Activated T-cell treated with anti-CD3 and anti-CD28 coated beads, Interleukin-2, amount 50 U/mL, for 1 hour (primary cell): ENCODE results near the gene APOBEC3F.
"Not testable (repeated sequence)": the region's sequence is repeated elsewhere in the genome, so short reads cannot be mapped to it uniquely, and the experiment has no call there.

Experiments
- DNase-seq: peaks from one replicate; pipeline ENCODE4 v3.0.0-alpha.2; 2020

The APOBEC3F gene

DNA sequence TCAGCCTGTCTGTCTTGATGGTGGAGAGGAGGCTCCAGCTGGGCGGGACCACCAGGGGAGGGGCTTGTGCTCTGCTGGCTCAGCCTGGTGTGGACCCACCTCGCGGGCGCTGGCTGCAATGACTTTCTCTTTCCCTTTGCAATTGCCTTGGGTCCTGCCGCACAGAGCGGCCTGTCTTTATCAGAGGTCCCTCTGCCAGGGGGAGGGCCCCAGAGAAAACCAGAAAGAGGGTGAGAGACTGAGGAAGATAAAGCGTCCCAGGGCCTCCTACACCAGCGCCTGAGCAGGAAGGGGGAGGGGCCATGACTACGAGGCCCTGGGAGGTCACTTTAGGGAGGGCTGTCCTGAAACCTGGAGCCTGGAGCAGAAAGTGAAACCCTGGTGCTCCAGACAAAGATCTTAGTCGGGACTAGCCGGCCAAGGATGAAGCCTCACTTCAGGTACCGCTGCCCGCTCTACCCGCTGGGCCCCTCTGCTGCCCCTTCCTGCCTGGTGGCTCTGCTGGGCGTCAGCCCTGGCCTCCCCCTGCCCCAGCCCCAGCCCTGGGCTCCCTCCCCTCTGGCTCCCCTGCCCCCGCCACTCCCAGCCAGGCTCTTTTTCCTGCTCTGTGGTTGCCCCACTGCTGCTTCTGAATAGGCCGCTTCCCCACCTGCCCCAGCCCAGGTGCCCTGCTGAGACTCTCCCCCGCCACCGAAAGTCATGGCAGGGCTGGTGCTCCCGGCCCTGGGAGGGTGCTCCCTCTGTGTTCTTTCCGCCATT lies at the start of gene APOBEC3F:
Gene APOBEC3F (plus strand): TSS at position 327 of the 759 bp plus-strand sequence. CDS start 97 bp downstream, at position 424.
- peak; percentile 67 for DNase-seq

DNA sequence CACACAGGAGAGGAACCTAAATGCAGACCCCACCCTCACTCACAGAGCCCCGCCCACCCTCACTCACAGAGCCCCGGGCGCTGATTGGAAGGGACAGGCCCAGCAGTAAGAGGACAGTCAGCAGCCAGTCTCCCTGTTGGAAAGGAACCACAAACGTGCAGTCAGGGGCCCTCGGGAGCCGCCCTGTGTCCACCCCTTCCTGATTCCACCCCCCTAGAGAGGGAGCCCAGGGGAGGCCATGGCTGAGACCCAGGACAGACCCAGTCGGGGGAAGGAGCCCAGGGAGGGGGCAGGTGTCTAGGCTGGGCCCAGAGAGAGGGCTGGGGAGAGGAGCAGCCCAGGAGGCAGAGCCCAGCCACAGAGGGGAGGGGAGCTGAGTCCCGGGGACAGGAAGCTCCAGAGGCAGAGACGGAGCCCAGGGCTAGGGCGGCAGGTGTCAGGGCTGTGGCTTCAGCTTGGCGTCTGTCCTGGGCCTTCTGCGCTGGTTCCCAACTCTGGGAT lies 47.7 kb upstream of the APOBEC3F start:
- not testable (repeated sequence) for DNase-seq

GRCh38 chr22:38996105-38996504 lies 44.6 kb upstream of the APOBEC3F start:
- DNase-seq = no peak

DNA sequence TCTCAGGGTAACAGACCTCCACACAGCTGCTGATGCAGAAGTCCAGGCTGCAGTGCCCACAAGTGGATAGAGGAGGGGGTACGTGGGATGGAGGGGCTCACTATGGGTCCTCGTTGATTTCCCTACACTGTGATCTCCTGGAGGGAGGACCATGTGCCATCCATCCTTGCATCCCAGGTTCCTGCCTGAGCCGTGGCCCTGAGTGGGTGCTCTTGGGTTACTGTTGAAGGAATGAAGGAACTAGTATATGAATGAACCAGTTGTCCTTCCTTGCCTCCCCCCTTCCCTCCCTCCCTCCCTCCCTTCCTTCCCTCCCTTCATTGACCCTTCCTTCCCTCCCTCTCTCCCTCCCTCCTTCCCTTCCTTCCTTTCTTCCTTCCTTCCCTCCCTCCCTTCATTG lies 43.1 kb upstream of the APOBEC3F start:
- no peak for DNase-seq

GRCh38 chr22:39003165-39003638 lies 37.5 kb upstream of the APOBEC3F start:
- DNase-seq = peak; percentile 62

DNA sequence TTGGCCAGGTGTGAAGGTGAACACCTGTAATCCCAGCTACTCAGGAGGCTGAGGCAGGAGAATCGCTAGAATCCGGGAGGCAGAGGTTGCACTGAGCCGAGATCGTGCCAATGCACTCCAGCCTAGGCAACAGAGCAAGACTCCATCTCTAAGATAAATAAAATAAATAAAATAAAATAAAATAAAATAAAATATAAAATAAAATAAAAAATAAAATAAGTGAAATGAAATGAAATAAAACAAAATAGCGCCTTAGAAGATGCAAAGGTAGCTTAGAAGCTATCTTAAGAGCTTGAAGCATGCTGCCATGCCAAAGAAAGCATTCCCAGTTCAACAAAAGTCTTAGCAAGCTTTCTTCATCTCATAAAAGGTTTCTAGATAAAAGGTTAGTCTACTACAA lies 33.5 kb upstream of the APOBEC3F start:
- DNase-seq = no peak

DNA sequence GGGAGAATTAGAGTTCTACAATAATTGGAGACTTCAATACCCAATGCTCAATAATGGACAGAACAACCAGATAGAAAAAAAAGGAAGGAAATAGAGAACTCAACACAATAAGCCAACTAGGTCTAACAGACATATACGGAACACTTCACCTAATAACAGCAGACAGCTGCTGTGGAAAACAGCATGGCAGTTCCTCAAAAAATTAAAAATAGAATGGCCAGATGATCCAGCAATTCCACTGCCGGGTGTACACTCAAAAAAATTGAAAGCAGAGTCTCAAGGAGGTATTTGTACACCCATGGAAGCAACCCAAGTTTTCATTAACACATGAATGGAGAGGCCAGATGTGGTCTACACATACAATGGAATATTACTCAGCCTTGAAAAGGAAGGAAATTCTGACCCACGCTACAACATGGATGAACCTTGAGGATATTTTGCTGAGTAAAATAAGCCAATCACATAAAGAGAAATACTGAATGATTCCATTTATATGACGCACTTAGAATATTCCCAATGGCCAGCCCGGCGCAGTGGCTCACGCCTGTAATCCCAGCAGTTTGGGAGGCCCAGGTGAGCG lies 32.3 kb upstream of the APOBEC3F start:
- not testable (repeated sequence) for DNase-seq

GRCh38 chr22:39010946-39011345 lies 29.7 kb upstream of the APOBEC3F start:
- no peak for DNase-seq

DNA sequence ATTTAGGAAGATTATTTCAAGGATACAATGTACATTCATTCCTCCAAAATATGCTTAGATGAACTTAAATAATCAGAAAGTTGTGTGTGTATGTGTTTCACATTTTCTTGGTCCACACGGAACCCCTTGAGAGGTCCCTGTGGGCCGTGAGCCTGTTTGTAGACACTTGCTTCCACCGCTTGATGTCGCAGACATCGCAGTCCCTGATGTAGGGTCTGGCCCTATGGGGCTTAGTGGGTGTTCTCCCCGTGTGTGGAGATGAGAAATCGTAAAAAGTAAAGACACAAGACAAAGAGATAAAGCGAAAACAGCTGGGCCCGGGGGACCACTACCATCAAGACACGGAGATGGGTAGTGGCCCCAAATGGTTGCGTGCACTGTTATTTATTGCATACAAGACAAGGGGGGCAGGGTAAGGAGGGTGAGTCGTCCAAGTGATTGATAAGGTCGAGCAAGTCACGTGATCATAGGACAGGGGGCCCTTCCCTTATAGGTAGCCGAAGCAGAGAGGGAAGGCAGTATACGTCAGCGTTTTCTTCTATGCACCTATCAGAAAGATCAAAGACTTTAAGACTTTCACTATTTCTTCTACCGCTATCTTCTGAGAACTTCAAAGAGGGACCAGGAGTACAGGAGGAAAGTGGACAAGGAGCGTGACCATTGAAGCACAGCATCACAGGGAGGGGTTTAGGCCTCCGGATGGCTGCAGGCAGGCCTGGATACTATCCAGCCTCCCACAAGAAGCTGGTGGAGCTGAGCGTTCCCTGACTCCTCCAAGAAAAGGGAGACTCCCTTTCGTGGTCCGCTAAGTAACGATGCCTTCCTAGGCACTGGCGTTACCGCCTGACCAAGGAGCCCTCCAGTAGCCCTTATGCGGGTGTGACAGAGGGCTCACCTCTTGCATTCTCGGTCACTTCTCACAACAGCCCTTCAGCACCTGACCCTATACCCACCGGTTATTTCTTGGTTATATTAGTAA lies 27.8 kb upstream of the APOBEC3F start:
- no peak for DNase-seq

GRCh38 chr22:39013561-39013941 lies 27.1 kb upstream of the APOBEC3F start:
- DNase-seq = not testable (repeated sequence)

GRCh38 chr22:39013942-39014722 lies 26.5 kb upstream of the APOBEC3F start, which contains the start of gene APOBEC3C:
APOBEC3C (plus strand) TSS chr22:39014257; CDS start chr22:39014363, 106 bp downstream.
- peak; percentile 69 for DNase-seq

DNA sequence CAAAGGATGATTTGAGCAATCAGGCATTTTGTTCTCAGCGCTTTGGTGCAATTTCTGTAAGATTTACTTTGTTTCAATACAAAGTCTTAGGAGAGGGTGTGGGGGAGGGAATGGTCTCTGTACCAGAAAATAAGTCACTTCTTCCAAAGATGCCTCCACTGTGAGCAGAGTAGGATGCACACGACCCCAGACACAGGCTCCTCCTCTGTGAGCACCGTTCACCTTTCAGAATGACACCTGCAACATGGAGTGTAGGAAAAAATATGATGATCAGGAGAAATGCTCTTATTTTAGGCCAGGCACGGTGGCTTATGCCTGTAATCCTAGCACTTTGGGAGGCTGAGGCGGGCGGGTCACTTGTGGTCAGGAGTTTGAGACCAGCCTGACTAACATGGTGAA lies 25.9 kb upstream of the APOBEC3F start:
- not testable (repeated sequence) for DNase-seq

DNA sequence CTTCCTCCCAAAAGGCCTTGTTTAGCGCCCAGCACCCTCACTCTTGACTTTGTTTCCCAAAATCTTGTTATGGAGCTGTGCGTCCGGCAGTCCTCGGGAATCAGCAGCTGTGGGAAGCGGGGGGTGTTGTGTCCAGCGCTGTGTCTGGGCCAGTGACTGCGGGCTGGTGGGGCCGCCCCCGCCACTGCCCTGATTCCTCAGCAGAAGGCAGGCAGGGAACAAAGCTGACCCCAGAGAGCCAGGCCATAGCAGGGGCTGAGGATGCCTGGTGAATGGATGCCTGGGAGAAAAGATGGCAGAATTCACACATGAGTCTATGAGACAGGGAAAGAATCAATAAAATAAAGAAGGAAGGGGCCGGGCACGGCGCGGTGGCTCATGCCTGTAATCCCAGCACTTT lies 24.1 kb upstream of the APOBEC3F start:
- DNase-seq = no peak

DNA sequence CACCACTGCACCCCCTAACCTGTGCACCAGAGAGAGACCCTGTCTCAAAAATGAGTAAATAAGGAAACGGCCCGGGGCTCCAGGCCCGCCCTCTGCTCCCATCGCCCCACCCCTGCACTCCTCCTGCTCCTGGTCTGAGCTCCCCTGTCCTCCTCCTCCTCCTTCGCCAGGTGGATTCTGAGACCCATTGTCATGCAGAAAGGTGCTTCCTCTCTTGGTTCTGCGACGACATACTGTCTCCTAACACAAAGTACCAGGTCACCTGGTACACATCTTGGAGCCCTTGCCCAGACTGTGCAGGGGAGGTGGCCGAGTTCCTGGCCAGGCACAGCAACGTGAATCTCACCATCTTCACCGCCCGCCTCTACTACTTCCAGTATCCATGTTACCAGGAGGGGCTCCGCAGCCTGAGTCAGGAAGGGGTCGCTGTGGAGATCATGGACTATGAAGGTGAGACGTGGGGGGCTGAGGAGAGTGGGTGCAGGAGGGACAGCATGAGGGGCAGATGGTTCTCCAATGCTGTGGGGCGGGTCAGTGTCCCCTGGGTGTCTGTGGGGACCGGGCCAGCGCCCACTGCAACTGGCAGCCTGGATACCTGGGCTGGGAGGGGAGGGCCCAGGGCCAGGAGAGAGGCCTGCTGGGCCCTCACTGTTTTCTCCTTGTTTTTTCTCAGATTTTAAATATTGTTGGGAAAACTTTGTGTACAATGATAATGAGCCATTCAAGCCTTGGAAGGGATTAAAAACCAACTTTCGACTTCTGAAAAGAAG lies 22.9 kb upstream of the APOBEC3F start:
- DNase-seq = no peak

DNA sequence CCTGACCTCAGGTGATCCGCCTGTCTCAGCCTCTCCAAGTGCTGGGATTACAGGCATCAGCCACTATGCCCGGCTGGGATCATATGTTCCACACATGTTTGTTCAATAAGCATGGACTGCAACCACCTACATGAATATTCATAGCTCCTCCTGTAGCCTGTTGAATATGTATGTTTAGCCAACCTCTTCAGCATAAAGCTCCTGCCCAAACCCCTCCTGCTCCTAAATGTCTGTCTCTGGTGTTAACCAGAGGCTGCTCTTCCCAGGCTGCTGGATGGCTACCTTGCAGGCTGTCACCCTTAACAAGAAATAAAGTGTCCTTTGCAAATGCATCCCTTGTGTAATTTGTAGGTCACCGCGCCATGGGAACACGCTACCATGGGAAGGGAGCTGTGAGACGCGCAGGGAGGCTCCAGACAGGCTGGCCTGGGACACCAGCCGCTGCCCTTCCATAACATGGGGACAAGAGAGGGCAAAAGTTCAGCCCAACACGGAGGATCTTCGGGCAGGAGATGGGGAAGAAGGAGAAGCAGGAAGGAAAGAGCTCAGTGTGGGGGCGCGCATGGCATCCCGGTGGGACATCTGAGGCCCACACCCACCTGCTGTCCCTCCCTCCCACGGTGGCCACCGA lies 20.5 kb upstream of the APOBEC3F start:
- peak; percentile 31 for DNase-seq

DNA sequence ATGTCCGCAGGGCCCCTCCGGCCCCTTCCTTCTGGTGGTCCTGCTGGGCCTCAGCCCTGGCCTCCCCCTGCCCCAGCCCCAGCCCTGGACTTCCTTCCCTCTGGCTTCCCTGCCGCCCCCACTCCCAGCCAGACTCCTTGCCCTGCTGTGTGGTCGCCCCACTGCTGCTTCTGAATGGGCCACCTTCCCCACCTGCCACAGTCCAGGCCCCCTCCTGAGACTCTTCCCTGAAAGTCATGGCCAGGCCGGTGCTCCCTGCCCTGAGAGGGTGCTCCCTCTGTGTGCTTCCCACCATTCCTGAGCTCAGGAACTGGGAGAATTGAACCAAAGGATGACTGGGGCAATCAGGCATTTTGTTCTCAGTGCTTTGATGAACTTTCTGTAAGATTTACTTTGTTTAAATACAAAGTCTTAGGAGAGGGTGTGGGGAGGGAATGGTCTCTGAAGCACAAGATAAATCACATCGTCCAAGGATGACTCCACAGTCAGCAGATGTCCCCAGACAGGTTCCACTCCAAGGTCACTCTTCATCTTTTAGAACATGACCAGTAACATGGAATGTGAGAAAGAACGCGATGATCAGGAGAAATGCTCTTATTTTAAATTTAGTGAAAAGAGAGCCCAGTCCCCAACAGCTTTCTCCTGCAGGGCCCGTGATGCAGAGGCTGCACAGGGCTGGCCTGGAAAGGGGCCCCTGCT lies 19.0 kb upstream of the APOBEC3F start:
- DNase-seq = peak; percentile 28

- DNase-seq = no peak
These were observed 15.9 kb upstream of the APOBEC3F start for GRCh38 chr22:39024519-39025308.

- DNase-seq = no peak
These were observed 14.0 kb upstream of the APOBEC3F start for GRCh38 chr22:39026509-39027150.

GRCh38 chr22:39027717-39028116 lies 12.9 kb upstream of the APOBEC3F start:
- no peak for DNase-seq
